GM21737 (cell line): ENCODE measurements around the gene ZNF212.
"Not testable (repeated sequence)": the region's sequence is repeated elsewhere in the genome, so short reads cannot be mapped to it uniquely, and the experiment has no call there.

Experiments used
- ATAC-seq: cut with Tn5 transposase; IDR thresholded peaks from one replicate; pipeline ENCODE4 v1.9.1; 2021; ENCODE audit warnings: mild to moderate bottlenecking, moderate library complexity; ENCODE audit not compliant: unreplicated experiment

The ZNF212 gene

DNA sequence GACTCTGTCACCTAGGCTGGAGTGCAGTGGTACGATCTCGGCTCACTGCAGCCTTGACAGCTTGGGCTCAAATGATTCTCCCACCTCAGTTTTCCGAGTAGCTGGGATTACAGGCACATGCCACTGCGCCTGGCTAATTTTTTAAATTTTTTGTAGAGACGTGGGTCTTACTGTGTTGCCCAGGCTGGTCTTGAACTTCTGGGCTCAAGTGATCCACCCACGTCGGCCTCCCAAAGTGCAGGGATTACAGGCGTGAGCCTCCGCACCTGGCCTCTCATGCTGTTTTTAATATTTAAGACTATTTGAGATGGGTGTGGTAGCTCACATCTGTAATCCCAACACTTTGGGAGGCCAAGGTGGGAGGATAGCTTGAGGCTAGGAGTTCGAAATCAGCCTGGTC is 12.1 kb downstream of the ZNF212 start:
- ATAC-seq: not testable (repeated sequence)

- ATAC-seq: no peak
These were observed 12.9 kb downstream of the ZNF212 start for GRCh38 chr7:149252378-149252777.

GRCh38 chr7:149253665-149254064 is 14.2 kb downstream of the ZNF212 start:
- no peak for ATAC-seq

DNA sequence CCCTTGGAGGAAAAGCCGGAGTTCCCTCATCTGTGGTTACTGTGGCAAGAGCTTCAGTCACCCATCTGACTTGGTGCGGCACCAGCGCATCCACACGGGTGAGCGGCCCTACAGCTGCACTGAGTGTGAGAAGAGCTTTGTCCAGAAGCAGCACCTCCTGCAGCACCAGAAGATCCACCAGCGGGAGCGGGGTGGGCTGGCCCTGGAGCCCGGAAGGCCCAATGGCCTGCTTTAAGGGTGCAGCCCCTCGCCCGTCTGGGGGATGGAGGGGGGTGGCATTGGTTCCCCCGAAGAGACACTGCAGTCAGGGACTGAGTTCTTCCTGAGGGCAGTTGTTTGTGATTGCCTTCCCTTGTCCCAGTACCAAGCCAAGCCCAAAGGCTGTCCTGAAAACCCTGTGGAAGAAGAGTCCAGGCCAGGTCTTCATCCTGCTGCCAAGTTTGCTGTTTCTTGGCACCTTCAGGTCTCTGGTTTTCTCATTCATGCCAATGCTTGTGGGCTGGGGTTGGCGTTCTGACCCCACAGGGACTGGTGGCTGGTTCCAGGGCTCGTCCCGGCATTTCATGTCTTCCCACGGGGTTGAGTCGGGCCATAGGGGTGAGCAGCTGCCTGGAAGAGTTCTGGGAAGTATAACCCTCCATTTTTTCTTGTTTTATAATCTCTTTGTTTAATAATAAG is 14.9 kb downstream of the ZNF212 start:
- no peak for ATAC-seq

- ATAC-seq: no peak
These were observed 15.7 kb downstream of the ZNF212 start for GRCh38 chr7:149255174-149255573.

- ATAC-seq: no peak
These were observed 17.1 kb downstream of the ZNF212 start for GRCh38 chr7:149256568-149256967.

- ATAC-seq: no peak
These were observed 17.7 kb downstream of the ZNF212 start for GRCh38 chr7:149257146-149257545.

- no peak for ATAC-seq
These were observed 21.9 kb downstream of the ZNF212 start for GRCh38 chr7:149261316-149261828.

DNA sequence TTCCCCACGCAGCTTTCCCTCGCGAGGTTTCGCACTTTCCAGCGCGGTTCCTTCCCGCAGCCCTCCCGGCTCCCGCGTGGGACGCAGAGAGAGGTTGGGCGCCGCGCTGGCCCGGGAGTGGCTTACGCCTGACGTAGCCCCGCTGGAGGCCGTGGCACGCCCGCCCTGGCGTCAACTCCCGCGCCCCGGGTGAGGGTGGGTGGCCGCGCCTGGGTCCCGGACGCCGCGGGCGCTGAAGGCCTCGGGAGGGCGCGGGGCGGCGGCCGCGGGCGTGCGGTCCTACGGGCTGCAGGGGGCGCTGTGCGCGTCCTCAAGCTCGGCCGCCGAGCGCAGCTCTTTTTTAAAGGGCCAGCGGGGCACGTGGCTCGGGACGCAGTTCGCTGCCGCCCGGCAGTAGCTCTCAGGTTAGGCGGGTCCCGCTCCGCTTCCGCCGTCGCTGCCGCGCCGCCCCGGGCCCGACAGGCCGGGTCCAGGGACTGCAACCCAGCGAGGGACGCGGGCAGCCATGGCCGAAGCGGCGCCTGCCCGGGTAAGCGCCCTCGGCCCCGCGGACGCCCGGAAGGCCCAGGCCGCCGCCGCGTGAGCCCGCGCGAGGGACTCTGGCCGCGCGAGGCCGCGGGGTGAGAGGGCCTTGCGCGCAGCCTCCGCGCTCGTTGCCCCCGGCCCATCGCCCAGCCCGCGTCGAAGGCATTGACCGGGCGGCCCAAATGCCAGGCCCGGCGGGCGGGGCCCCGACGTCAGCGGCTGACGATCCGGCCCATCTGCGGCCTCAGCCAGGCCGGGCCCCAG is 22.6 kb downstream of the ZNF212 start, which contains the start of gene ZNF783:
TSS of gene ZNF783 (plus strand) at position 368 of the 789 bp plus-strand sequence. CDS start at position 506, 138 bp downstream.
- peak; percentile 89 for ATAC-seq

GRCh38 chr7:149266451-149266850 is 27.0 kb downstream of the ZNF212 start:
- no peak for ATAC-seq

- ATAC-seq: no peak
These were observed 28.3 kb downstream of the ZNF212 start for GRCh38 chr7:149267733-149268132.

- ATAC-seq: not testable (repeated sequence)
These were observed 35.0 kb downstream of the ZNF212 start for GRCh38 chr7:149274424-149274823.

- ATAC-seq: no peak
These were observed 38.4 kb downstream of the ZNF212 start for GRCh38 chr7:149277871-149278270.

- no peak for ATAC-seq
These were observed 38.9 kb downstream of the ZNF212 start for GRCh38 chr7:149278396-149278795.

DNA sequence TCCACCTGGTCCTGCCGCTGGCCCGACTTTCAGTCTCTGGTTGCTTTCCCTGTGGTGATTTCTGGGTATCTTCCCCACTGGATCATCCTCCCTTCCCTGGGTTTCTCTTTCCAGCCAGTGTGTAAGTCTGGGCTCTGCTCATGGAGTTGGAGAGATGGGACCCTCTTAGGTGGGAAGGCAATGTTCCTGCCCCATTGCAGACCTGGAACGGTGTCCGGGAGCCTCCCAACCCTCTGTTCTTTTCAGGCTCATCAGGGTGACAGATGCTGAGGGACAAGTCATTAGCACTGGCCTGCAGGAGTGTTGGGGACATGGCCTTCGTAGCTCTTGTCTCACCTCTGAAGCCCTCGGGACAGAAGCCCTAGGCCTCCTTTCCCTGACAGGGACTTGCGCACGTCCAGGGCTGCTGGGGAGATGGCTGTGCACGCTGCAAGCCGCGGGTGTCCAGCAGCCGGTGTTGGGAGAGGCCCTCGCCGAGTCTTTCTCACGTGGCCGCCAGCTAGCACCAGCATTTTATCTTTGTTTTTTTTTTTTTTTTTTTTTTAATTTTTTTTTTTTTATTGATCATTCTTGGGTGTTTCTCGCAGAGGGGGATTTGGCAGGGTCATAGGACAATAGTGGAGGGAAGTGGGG is 39.8 kb downstream of the ZNF212 start:
- ATAC-seq: no peak

DNA sequence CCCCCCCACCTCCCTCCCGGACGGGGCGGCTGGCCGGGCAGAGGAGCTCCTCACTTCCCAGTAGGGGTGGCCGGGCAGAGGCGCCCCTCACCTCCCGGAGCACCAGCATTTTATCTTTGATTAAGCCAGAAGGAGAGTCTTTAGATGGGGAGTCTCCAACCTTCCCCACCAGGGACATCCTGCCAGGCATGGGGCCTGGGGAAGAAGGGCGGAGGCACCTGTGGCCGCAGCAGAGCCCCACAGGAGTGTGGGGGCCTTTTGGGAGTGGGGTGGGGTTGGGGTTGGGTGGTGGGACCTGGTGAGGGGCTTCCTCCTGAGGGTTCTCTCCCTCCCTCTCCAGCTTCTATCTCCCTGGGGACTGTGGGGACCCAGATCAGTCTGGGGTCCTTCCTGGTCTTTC is 40.7 kb downstream of the ZNF212 start:
- no peak for ATAC-seq

- no peak for ATAC-seq
These were observed 41.4 kb downstream of the ZNF212 start for GRCh38 chr7:149280661-149281507.

GRCh38 chr7:149281508-149282330 is 42.3 kb downstream of the ZNF212 start:
- no peak for ATAC-seq

- ATAC-seq: no peak
These were observed 42.8 kb downstream of the ZNF212 start for GRCh38 chr7:149282331-149282655.

DNA sequence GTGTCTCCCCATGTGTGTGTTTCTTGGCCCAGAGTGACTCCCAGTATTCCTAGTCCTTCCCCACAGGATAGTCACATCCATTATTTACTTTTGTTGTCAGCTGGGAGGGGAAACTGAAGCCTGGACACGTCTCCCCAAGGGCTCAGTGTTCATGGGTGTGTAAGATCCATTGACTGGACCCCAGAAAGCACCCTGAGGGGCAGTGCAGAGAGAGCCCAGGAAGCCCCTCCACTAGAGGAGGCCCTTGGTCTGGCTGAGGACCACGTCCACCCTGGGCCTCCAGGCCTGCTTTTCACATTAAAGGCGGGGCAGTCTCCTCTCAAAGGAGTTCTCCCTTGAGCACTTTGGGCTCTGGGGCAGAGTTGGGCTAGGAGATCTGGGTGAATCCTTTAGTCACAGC is 43.9 kb downstream of the ZNF212 start:
- no peak for ATAC-seq
